ENCODE data around the gene SH3GLB1.
"Not testable (repeated sequence)": the region's sequence is repeated elsewhere in the genome, so short reads cannot be mapped to it uniquely, and the experiment has no call there.

The SH3GLB1 gene

DNA sequence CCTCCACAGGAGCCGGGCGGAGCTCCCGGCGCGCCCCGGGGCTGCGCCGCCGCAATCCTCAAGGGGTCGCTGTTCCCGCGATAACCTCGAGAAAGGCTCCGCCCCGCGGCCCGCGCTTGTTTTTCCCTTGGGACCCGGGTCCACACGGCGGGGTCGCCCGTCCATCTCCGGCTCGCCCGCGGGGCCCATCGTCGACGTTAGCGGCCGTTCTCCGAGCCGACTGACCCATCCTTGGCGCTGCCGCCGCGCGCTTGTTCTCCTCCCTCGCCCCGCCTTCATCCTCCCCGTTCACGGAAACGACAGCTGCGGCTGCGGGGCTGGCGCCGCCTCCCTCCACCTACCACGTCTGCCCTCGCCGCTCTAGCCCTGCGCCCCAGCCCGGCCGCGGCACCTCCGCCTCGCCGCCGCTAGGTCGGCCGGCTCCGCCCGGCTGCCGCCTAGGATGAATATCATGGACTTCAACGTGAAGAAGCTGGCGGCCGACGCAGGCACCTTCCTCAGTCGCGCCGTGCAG is at the start of gene SH3GLB1:
SH3GLB1 (plus strand) TSS at position 119 of the 514 bp plus-strand sequence; CDS start at position 443, 324 bp downstream.
- peak; percentile 68 for DNase-seq

DNA sequence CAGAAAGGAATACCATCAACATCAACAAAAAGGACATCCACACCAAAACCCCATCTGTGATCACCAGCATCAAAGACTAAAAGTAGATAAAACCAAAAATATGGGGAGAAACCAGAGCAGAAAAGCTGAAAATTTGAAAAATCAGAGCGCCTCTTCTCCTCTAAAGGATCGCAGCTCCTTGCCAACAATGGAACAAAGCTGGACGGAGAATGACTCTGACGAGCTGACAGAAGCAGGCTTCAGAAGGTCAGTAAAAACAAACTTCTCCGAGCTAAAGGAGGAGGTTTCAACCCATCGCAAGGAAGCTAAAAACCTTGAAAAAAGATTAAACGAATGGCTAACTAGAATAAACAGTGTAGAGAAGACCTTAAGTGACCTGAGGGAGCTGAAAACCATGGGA is 46.0 kb upstream of the SH3GLB1 start:
- DNase-seq: not testable (repeated sequence)

DNA sequence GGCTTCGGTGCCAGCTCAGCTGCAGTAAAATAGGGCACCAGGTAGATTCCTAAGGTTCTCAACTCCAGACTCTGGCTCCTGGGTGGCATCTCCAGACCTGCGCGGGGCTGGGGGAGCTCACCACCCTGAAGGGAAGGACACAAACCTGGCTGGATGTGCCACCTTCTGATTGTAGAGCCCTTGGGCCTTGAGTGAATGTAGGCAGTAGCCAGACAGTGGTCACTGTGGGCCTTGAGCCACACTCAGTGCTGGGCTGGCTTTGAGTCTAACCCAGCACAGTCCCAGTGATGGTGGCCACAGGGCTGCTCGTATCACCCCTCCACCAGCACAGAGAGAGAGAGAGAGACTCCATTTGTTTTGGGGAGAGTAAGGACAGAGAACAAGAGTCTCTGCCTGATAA is 38.0 kb upstream of the SH3GLB1 start:
- DNase-seq: no peak

DNA sequence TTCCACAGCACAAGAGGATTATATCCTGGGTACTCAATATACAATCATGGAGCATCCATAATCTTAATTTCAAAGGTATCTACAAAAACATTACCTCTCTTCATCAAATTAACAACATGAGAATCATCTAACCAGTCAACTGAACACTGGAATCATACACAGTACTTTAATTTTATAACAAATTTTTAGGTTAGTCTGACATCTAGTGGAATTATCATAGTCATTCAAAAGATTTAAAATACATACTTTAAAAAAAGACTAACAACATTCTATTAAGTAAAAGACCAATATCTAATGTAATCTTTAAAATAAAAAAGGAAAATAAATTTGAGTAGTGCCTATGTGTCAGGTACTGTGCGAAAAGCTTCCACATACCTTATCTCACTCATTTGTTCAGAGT is 16.8 kb upstream of the SH3GLB1 start:
- DNase-seq: no peak

DNA sequence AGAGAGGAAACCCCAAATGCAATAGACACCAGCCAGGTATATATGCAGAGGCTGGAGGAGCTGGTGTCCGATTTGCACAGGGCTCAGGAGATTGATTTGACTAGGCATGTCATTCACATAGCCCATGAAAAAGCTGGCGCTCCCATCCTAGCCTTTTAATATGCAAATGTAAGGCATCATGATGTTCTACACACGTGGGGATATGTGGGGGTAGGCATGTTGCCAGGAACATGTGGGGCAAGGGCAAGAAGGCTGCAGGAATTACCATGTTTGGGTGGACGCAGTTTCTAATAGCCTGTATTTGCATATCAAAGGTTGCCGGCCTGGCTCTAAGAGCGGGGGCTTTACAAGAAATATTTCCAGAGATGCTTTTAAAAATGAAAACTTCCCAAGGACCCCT is 11.7 kb upstream of the SH3GLB1 start:
- DNase-seq: no peak

DNA sequence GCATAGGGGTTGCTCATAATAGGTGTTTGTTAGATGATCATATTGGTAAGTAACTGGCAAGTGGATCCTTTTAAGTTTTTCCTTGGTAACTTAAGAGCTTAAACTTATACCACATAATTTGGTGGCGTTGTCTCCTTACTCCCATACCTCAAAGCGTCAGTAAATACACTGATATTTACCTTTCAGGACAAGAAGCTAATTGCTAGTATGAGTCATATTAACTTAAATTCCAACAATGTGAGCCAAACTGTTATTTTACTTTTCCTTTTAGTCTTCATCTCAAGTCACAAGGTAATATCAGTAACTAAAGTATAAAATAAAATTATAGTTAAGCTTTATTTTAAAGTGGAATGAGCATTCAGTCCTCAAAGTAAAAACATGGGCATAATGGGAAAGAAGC is 9.0 kb upstream of the SH3GLB1 start:
- DNase-seq: no peak

DNA sequence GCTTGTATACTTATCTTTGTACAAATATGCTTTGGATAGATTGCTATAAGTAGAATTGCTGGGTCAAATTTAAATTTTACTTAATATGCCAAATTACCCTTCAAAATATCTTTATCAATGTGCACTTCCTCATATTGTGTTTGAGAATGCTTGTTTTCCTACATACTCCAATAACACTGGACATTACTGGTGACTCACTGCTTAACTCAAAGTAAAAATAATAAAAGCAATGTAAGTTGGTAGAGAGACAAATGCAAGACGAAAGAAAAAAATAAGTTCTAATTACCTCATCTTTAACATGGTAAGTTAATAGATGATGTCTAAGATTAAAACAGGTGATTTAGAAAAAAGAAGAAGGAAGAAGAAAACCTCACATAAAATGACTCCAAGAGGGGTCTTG is 7.9 kb upstream of the SH3GLB1 start:
- DNase-seq: no peak

DNA sequence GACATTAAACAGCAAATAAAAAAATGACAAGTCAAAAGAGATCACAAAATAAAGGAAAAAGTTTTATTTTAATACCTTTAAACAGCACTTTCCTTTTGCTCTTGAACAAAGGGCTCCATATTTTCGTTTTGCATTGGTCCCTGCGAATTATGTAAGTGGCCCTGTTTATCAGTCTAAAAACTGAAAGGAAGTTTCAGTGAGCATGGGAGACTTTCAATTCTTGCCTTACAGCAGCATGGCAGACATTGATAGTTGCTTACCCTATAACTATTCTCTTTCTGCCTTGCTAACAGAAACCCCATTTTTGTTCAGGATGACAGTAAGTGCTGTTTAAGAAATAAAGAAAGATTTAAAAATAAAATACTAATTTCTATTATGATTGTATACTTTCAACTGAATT is 5.2 kb upstream of the SH3GLB1 start:
- no peak for DNase-seq

DNA sequence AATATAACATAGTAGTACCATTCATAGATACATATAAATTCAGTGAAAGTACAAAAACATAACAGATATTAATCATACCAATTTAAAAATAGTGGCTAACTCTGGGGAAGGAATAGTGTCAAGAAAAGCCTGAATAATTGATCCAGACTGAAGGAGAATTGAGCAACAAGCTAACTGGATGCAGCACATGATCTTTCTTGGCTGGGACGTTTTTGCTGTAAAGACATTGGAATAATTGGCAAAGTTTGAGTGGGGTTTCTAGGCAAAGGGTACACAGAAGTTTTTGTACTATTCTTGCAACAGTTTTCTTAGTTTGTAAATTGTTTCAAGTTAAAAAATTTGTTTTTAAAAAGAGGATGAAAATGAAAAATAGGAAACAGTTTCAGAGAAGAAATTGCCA is 2.6 kb upstream of the SH3GLB1 start:
- no peak for DNase-seq

DNA sequence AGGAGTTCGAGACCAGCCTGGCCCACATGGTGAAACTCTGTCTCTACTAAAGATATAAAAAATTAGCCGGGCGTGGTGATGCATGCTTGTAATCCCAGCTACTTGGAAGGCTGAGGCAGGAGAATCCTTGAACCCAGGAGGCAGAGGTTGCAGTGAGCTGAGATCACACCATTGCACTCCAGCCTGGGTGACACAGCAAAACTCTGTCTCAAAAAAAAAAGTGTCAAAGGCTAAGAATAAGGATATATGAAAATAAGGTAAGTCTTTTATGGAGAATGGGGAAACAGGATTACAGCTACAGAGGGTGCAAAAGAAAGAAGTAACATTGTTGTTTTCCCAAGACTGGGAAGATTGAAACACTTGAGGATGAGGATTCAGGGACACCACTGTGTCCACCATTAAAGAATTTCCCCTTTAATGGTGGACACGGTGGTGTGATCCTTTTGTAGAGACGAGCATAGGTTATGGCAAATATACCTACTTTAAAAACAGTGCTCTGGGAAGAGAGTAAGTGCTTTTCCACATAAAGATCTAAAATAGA is 1.4 kb upstream of the SH3GLB1 start:
- DNase-seq: not testable (repeated sequence)

DNA sequence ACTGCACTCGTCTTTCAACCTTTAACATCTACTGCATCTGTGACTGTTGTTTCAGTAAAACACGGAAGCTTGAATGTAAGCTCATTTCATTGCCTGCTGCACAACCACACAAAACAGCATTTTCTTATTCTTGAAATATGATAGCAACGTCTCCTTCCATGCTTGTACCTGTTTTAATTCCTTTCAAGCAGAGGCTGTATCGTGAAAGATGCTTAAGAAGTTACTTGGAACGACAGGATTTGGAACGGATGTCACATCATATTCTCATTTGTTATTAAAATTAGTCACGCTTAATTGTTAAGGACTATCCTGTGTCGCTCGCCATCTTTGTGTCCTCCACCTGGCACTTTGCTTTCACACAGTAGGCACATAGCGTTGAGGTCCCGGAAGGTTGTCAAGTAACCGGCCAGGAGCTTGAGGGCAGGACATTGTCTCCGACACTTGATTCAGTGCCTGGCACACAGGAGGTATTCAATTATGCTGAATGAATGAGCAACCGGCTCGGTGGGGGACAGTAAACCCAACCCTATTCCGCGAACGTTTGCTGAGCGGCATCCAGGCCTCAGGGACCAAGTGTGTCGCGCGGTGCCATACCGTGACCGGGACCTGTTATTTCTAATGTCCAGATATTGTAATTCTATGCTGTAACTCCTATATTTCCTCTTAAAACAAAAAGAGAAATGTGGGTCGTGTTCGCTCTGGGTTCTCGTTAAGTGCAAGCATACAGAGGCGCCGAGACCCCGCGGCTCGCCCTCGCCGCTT is 499 bp upstream of the SH3GLB1 start:
- DNase-seq: peak; percentile 68

DNA sequence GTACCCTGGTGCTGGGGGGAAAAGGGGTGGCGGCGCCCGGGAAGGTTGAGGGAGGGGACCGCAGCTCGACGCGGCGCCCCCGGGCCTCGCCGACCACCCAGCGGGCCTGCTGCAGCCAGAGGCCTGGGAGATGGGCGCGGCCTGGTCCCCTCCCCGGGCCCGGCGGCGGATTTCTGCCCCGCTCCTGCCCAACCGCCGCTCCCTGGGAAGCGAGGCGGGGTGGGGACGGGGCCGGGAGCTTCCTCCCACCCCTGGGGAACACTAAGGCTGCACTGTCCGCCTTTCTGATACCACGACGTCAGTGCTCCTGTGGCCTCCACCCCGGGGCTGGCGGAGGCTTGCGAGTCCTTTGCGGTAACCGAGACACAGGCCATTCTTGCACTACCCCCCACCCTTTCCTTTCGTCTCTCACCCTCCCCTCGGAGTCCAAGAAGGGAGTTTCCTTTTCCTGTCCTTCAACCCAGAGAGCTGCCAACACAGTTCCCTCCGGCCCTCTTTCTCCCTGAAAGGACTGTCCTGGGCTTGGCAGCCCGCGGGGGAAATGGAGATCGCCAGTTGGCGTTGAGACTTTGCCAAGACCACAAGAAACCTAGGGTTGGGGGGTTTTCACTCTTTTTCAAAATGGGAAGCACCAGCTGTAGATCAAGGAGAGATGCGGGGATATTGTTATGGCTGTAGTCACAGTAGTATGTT is 742 bp downstream of the SH3GLB1 start:
- DNase-seq: no peak

DNA sequence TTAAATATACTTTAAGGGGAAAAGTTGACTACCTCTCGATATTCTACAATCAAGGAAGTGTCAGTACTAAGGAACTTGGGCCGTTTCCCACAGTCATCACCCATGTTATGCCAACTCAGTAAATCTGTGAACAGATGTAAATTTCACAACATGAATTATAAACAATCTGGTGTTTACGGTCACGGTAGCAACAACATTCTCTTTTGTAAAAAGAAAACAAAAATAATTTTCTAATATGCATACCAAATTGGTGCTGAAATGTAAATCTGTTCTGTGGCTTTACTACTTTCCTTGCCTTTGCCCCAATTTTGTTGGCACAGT is 1.2 kb downstream of the SH3GLB1 start:
- no peak for DNase-seq

DNA sequence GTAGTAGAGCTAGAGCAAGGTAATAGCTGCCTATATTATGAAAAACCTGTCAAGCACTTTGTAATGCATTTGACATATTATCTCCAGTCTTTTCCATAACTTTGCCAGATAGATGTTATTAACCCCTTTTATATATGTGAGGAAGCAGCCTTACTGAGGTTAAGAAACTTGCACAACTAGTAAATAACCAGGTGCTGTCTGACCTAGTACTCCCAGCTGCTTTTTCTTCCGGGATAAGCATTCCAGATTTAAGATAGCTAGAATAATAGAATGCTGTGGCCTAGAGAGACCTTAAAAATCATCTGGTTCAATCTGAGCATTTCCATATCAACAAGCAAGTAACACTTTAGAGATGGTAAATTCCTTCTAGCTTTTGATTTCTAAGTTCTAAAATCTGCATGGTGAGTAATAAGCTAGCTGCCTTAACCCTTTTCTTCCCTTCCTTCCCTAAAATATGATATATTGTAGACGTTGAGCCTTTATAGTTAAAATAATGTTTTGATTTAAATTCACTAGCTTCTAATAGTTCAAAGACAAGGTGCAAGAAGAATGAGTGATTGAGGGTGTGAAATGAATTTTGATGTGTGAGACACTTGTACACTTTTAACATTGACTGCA is 1.8 kb downstream of the SH3GLB1 start:
- DNase-seq: no peak

DNA sequence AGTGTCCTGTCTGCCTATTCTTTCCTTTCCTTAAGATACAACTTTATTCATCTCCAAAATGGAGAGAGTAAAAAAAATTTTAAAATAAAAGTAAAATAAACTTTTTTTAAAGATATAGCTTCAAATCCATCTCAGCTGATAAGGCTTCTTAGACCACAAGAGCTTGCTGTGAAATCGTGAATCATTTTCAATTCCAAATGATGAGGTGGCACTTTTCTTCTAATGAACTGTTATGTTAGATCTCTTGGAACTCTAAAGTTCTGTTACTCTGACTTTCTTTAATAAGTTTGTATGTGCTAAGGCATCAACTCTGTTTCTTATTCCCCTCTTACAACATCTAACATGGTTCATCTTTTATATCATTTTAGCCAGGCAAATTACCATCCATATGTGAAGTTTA is 4.5 kb downstream of the SH3GLB1 start:
- no peak for DNase-seq

DNA sequence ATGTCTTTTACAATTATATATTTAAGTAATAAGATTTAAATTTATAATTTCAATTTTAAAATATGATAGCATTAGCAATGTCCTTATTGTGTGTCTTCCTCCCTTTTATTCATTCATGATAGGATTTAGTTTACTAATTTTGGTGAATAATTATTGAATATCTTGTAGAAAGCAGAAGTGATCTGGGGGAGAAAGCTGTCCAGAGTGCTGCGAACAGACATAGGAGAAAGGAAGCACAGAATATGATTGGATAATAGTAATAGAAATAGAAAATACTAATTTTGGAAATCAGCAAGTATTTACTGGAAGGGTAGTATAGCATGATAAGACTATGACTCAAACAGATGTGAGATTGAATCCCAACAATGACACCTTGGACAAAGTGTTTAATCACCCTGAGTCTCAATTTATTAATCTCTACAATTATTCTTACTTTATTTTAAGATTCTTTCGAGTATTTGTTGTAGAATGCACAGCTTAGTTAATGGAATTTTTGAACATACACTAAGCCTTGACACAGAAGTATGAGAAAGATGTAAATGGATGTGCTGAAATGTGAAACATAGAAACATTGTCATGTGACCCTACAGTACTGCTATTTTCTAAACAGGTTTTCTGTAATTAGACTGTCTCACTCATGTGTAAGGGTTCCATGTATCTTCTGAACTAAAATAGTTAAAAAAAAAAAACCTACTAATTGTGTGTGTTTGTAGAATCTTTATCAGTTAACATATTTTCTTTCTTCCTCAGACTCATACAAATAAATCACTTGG is 7.9 kb downstream of the SH3GLB1 start:
- DNase-seq: no peak

DNA sequence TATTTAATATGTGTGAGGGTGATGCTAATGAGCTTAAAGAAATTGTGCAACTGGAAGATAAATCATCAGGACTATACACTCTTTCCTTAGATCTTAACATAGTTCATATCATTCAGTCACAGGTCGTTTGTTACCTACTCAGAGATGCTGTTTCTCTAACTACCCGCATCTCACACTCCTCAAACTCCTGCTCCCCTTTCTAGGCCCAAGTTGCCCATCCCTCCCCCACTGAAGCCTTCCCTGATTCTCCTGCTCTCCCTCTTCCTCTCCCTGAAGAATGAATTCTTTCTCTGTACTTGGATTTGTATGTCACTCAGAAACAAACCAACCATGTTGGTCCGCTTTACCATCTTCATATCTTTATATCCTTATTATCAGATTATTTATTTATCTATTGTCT is 9.1 kb downstream of the SH3GLB1 start:
- no peak for DNase-seq

DNA sequence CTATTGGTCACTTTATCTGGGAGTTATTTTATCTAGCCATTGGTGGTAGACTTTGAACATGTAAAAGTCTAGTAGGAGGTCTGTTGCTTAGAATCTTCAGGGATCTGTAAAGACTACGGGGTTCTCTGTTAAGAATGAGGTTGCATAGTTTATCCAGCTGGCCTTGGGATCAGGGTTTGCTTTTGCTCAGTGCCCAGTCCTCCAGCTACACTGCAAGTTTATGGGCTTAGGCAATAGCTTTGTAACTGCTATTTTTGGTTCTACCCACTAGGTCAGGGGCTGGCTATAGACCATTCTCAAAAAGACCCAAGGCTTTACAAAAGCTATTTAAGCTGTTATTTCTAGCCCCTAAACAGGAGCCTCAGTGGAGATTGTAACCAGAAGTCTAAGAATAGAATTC is 9.8 kb downstream of the SH3GLB1 start:
- DNase-seq: no peak

DNA sequence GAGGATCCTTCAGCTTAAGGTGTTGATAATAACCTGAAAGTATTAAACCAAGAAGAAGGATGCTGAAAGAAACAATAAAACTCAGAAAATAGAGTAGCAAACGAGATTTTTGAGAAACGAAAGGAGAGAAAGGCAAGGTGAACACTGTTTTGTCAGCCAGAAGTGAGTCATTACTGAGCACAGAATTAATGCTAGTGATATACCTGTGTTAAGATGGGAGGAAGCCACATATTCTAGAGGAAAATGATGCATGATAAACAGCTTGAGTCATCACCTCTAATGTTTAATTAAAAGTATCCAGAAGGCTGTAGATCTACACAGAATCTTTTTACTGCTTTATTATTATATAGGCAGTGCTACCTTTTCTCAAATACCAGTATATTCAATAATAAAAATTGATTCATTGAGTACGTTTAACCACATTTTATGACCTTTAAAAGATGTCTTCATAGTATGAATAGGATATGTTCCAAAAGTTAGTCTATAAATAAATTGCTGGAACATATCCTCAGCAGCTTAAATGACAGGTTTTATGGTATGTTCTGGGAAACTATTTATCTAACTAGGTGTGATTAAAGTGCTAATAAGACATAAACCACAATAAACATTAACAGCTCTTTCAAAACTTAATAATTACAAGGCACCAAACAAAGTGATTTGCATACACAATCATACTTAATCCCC is 10.3 kb downstream of the SH3GLB1 start:
- DNase-seq: no peak

DNA sequence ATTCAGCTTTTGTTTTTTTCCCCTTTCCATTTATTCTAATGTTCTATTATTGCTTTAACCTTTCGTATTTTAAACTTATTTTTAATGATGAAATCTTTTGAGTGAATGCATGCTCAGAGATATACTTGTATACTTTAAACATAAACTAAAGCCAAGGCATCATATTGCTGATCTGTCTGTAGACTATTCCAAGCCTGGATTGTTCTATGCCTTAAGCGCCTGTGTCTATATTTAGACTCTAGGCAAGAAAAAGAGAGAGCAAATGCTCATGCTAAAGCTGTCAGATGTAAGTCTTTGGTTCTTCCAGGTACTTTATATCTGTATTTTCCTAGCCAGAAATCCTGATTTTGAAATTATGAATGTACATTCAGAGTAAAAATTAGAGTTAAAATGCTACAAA is 14.4 kb downstream of the SH3GLB1 start:
- DNase-seq: no peak

DNA sequence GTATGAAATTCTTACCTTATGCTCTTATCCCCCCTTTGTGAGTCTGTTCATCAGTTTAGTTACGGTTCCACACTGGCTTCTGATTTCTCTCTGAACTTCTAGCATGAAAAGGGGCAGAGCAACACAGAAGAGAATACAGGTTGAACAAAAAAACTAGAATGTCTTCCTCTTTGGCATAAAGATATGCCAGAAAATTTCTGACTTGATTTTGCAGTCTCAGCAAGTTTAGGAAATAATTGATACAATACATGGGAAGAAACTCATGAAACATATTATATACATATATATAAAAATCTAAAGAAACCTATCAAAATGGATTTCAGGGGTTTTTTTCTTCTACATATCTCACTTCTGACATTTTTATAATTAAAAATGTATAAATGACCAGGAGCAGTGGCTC is 27.0 kb downstream of the SH3GLB1 start:
- no peak for DNase-seq

DNA sequence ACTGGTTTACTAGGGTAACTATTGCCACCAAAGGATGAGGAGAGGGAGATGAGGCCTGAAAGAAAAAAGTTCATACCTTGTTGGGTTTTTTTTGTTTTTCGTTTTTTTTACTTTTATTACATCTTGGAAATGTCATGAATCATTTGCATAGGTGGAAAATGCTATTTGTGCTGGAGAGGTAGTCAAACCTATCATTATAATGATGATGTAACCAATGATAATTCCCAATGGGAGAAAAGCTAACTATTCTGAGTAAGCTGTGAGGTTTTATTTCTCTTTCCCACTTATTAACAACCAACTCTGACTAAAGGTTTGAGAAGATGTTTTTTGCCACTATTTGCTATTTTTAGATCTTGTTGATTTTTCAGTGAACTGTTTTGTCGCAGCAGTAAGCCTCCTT is 29.0 kb downstream of the SH3GLB1 start:
- no peak for DNase-seq

Data from NCI-H1417 treated with DMSO at 0.1 percent for 48 hours (cell line).